Astrocyte of the cerebellum (primary cell): Measurements from ENCODE around the gene PPP2R1B.
A peak's percentile ranks its signal among the peaks of the same experiment; 100 is the strongest.
"Not testable (repeated sequence)": the region's sequence is repeated elsewhere in the genome, so short reads cannot be mapped to it uniquely, and the experiment has no call there.

Experiments
- DNase-seq: peaks from one replicate; pipeline ENCODE4 v3.0.0-alpha.2; 2011; ENCODE audit warnings: low read depth
- H3K4me3 ChIP-seq: 2 replicates; pipeline ENCODE4 v1.5.1; 2011; ENCODE audit warnings: mild to moderate bottlenecking, low read depth, low read length, moderate library complexity
- in situ Hi-C: cut with HindIII; loops from 2 replicates; pipeline ENCODE4 v1.10.0; 2017; ENCODE audit warnings: low sequenced_read_pairs
- TF ChIP-seq, protein P1 (sequence below): IDR thresholded peaks from 2 replicates; pipeline ENCODE4 v1.5.1; 2012; ENCODE audit warnings: low read length, low read depth, moderate library complexity, mild to moderate bottlenecking; ENCODE audit errors: missing control alignments

Gene PPP2R1B

DNA sequence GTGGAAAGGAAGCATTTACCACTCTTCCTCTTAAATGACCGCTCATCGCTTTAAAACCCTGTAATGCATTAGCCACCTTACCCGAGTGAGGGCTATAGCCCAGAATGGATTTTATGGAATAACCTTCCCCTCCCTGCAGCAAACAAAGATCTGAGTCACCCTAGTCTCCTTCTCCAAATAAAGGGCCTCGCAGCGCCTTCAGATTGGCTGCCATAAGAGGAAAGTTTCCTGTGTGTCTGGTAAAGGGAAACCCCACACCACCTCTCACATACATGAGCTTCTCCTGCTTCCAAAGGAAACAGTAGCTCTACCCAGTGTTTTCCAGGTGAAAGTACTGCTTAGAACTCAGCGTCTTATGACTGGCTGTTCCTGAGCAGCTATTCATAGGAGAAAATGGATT is 47.8 kb downstream of the PPP2R1B start:
- in situ Hi-C loops: no loop called here
- TF ChIP-seq, protein P1, sequence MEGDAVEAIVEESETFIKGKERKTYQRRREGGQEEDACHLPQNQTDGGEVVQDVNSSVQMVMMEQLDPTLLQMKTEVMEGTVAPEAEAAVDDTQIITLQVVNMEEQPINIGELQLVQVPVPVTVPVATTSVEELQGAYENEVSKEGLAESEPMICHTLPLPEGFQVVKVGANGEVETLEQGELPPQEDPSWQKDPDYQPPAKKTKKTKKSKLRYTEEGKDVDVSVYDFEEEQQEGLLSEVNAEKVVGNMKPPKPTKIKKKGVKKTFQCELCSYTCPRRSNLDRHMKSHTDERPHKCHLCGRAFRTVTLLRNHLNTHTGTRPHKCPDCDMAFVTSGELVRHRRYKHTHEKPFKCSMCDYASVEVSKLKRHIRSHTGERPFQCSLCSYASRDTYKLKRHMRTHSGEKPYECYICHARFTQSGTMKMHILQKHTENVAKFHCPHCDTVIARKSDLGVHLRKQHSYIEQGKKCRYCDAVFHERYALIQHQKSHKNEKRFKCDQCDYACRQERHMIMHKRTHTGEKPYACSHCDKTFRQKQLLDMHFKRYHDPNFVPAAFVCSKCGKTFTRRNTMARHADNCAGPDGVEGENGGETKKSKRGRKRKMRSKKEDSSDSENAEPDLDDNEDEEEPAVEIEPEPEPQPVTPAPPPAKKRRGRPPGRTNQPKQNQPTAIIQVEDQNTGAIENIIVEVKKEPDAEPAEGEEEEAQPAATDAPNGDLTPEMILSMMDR: peak; percentile 5
- no peak for DNase-seq
- H3K4me3 ChIP-seq: no peak overlapping the region

DNA sequence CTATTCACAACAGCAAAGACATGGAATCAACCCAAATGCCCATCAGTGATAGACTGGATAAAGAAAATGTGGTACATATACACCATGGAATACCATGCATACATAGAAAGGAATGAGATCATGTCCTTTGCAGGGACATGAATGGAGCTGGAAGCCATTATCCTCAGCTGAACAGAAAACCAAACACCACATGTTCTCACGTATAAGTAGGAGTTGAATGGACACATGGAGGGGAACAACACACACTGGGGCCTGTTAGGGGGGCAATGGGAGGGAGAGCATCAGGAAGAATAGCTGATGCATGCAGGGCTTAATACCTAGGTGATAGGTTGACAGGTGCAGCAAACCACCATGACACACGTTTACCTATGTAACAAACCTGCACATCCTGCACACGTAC is 48.5 kb downstream of the PPP2R1B start:
- H3K4me3 ChIP-seq, in situ Hi-C loops, DNase-seq: not testable (repeated sequence)

DNA sequence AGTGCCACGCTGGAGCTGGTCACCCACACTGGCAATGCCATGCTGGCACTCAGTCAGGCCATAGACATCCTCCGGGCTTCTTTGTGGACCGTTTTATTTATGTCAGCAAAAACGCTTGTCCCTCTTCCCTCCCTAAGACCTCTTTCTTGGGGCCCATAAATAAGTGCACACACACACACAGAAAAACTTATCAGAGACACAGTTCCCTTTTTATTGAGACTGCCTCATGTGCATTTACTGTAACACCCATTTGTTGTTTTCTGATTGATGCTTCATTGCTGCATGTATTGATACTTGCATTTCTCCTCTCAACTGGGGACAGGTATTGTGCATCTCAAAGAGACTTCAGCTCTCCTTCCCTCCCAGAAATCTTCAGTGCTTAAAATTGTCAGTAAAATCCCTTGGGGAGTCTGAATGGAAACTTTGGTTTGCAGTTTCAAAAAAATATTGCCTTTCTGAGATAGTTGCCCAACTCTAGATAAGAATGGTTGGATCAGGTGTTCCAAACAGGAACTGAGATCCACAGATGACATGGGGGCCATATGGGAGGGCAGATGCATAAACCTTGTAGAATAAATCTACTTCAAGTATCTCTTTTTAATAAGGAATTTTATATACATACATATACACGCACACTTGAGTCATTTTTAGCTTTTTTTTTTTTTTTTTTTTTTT is 50.9 kb downstream of the PPP2R1B start:
- no peak overlapping the region for H3K4me3 ChIP-seq
- TF ChIP-seq, protein P1: no peak
- DNase-seq: no peak
- in situ Hi-C loops: no loop called here

DNA sequence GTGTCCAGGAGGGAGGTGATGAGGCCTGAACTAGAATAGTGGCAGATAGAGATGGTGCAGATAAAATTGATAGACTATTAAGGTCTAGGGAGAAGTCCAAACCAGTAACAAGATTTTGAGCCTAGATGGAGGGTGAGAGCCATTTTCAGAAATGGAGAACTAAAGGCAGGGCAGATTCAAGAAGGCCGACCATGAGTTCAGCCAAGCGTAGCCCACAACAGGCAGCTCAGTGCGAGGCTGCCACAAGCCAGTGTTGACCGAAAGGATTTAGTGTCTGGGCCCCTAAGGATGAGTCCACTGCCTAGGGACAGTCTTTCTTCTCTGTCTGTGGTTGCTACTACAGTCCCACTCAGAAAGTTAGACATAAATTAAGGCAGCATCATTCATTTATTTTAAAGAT is 51.7 kb downstream of the PPP2R1B start:
- H3K4me3 ChIP-seq: no peak overlapping the region
- TF ChIP-seq, protein P1: no peak
- no peak for DNase-seq
- in situ Hi-C loops: no loop called here

DNA sequence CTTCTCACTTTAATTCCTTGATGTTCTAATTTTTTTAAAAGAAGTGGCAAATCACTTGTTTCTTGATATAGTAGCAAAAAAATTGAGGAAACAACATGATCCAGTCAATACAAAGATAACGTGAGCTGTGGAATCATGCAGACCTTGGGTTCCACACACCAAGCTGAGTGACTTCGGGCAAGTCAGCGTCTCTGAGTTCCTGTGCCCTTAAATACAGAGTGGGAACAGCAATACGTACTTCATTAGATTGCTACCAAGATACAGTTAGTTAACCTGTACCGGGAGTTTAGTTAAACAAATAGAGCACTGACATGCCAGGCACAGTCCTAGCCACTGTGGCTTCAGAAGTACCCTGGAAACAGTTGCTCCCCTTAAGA is 58.5 kb downstream of the PPP2R1B start:
- no peak for DNase-seq
- TF ChIP-seq, protein P1: no peak
- H3K4me3 ChIP-seq: no peak overlapping the region
- in situ Hi-C loops: no loop called here

DNA sequence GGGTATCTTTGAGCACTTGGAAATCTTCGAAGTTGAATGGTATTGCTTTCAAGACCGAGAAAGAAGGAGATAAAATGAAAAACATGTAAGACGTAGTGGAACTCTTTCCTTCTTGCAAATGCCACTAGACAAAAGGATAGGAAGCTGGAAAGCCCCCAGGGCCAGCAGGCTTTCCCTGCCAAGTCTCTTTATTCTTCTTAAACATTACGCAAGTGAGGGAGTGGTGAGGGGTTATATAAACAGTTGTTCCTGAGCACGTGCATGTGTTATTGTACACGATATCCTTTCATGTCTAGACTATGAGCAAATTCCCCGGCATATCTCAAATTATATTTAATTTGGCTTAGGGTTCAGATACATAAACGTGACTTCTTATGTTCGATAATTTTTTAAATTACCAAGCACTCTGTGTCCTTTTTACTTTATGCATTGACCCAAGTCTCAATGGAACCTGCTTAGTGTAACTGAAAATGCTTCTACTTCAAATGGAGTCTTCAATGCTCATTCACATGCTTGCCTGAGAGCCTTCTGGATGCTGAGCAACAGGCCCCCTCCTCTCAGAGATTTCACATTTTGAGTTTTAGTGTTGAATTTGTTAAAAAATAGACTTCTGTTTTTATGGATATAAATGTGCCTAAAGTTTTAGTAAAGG is 59.0 kb downstream of the PPP2R1B start:
- peak; percentile 93 for DNase-seq
- no peak overlapping the region for H3K4me3 ChIP-seq
- TF ChIP-seq, protein P1: no peak
- in situ Hi-C loops: no loop called here

DNA sequence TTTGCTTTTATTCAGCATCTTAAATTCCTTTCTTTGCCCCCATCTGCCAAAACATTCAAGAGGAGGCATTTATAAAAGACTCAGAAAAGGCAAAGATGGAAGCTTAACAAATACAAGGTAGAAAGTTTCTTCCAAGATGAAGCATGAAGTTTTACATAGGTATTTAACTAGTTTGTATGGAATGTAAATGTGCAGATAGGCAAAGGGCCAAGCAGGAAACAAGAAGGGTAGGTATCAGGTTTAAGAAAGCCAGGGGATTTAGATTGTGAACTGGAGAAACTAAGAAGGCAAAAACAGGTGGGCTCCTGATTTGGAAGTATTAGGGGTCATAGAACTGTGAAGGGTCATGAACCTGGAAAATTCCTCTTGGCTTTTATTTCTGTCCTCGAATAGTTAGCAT is 62.6 kb downstream of the PPP2R1B start:
- TF ChIP-seq, protein P1: no peak
- DNase-seq: no peak
- H3K4me3 ChIP-seq: no peak overlapping the region
- in situ Hi-C loops: no loop called here
